GM21367 (cell line): ENCODE data around the gene NBPF1.
"Not testable (repeated sequence)": the region's sequence is repeated elsewhere in the genome, so short reads cannot be mapped to it uniquely, and the experiment has no call there.

Source experiments
- ATAC-seq: cut with Tn5 transposase; IDR thresholded peaks from one replicate; pipeline ENCODE4 v1.9.1; 2021; ENCODE audit not compliant: unreplicated experiment

Gene NBPF1

GRCh38 chr1:16607853-16608815 lies 5.2 kb downstream of the NBPF1 start:
- not testable (repeated sequence) for ATAC-seq

- no peak for ATAC-seq
Measured at GRCh38 chr1:16607433-16607851, 5.9 kb downstream of the NBPF1 start.

DNA sequence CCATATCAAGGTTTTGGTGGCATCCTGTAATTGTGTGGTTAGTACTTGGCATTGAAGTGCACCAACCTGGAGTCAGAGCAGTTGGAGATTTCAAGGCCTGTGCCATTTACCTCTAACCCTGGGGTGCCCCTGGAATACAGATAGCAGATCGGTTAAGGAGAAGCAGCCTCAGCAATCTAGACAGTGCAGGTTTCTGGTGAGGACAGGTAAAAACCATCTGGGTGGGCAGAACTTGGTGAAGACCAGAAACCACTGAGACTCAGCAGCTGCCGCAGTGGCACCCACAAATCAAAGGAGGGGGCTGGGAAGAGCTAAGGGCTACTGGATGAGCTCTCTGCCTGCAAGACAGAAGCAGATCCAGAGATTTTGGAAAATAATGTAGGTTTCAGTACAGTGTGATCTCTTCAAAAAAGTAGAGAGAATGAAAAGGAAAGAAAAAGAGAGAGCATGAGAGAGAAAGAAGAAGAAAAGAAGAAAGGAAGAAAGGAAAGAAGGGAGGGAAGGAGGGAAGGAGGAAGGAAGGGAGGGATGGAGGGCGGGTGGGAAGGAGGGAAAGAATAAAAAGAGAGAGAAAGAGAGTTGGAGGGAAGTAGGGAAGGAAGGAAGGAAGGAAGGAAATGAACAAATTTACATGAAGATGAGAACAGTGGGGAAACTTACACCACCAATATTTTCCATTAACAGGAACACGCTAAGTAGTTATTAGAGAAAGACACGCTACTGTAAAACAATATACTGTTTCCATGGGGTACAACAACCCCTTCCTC lies 6.5 kb downstream of the NBPF1 start:
- not testable (repeated sequence) for ATAC-seq

DNA sequence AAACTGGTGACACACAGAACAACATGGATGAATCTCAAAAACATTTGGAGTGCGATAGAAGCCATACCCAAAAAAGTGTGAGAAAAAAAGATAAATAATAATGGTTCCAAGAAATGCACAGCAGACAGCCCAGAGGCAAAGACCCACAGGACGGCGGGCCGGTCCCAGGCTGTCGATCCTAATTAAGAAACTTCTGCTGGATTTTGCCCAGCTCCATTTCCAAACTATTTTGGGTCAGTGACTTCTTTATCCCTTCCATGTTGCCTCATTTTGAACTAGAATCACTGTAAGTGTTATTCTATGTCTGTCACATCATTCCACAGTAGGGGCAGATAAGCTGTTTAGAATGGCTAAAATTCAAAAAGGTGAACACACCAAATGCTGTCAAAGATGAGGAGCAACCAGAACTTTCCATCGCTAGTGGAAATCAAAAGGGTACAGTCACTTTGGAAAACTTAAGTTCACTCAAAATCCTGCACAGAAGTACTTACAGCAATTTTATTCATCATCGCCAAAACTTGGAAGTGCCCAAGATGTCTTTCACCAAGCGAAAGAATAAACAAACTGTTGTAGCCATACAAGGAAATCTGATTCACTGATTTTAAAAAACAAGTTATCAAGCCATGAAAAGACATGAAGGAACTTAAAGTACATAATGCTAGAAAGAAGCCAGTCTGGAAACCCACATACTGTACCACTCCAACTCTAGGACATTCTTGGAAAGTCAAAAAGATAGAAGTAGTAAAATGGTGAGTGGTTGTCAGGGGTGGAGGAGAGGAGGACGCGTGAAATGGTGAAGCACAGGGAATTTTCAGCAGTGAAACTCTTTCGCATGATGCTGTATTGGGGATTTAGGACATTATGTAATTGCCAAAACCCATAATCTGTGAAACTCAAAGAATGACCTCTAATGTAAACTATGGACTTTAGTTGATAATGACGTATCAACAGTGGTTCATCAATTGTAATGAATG lies 7.5 kb downstream of the NBPF1 start:
- no peak for ATAC-seq

- no peak for ATAC-seq
Measured at GRCh38 chr1:16605213-16605525, 8.2 kb downstream of the NBPF1 start.

GRCh38 chr1:16604514-16605212 lies 8.7 kb downstream of the NBPF1 start:
- ATAC-seq: not testable (repeated sequence)

- ATAC-seq: not testable (repeated sequence)
Measured at GRCh38 chr1:16603623-16604022, 9.7 kb downstream of the NBPF1 start.

GRCh38 chr1:16602336-16603011 lies 10.9 kb downstream of the NBPF1 start:
- ATAC-seq: not testable (repeated sequence)

DNA sequence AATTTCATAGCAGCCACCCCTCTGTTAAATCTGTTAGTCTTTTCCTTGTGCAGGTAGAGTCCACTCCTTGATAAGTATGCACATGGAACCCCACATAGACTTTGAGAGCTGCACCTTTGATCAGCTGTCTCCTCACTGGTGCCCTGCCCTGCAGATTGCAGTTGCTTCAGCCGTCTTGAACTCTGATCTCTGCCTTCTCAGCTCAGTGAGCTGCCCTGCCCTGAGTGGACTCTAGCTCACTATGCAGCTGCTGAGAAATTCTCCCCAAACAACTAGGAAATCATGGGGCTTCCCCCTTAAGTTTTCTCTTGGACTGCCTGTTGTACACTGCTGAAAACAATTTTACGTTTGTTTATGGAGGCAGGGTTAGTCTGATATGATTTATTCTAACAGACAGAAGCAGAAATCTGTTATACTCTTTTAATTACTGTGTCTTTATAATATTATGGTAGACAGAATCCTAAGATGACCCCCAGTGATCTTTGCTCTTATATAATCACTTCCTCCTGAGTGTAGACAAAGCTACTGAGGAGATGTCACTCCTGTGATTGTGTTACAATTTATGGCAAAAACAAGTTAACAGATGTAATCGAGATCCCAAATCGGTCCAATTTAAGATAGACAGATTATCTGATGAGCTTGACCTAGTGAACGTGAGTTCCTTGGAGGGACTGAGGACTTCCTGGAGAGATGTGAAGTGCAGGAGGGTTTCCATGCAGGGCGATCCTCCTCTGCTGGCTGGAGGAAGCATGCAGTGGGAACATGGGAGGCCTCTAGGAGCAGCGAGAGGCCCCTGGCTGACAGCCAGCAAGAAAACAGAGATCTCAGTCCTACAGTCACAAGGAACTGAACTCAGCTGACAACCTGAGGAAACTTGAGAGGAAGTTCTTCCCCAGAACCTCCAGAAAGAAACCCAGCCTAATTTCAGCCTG lies 12.2 kb downstream of the NBPF1 start:
- not testable (repeated sequence) for ATAC-seq

GRCh38 chr1:16599326-16599725 lies 14.0 kb downstream of the NBPF1 start:
- ATAC-seq: not testable (repeated sequence)

- ATAC-seq: not testable (repeated sequence)
Measured at GRCh38 chr1:16595216-16595615, 18.1 kb downstream of the NBPF1 start.

GRCh38 chr1:16591845-16592244 lies 21.5 kb downstream of the NBPF1 start:
- not testable (repeated sequence) for ATAC-seq

GRCh38 chr1:16588081-16588480 lies 25.3 kb downstream of the NBPF1 start:
- ATAC-seq: not testable (repeated sequence)

DNA sequence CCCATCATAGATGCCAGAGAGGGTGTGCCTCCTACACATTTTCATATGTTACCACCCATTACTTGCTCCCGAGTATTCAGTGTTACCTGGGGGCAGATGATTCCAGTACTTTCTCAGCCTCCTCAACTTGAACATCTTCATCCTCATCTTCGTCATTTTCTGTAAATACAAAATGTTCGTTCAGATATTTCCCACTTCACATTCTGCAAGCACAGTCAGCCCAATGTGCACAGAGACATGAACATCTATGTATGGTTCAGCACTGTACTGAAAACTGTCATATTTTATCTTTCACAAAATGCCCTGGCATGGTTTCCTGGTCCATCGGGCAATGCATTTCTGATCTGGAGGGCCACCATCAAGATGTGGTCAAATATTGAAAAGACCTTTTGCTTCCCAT lies 25.7 kb downstream of the NBPF1 start:
- not testable (repeated sequence) for ATAC-seq

DNA sequence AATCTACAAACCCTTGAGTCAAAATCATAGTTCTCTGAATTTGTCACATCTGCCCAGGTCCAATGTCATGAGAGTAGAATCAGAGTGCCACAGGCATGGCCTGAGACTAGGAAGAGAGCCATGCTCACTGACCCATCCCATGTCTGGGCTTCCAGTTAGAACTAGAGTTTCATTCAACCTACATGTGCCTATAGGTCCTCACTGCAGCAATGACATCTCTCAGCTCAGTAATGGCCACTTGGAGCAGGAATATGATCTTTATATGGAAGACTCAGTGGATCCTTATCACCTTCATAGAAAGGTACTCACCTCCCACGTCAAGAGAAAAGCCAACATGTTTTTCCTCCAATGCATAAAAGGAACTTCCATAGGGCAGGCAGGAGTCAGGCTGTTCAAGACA lies 48.0 kb downstream of the NBPF1 start:
- not testable (repeated sequence) for ATAC-seq

- not testable (repeated sequence) for ATAC-seq
Measured at GRCh38 chr1:16561035-16561434, 52.3 kb downstream of the NBPF1 start.

- not testable (repeated sequence) for ATAC-seq
Measured at GRCh38 chr1:16560498-16560897, 52.9 kb downstream of the NBPF1 start.

GRCh38 chr1:16559688-16560087 lies 53.7 kb downstream of the NBPF1 start:
- not testable (repeated sequence) for ATAC-seq
